ENCODE measurements around the gene RANBP10.
"Not testable (repeated sequence)": the region's sequence is repeated elsewhere in the genome, so short reads cannot be mapped to it uniquely, and the experiment has no call there.

The RANBP10 gene

GRCh38 chr16:67775273-67775672 is 31.1 kb downstream of the RANBP10 start:
- DNase-seq = no peak

GRCh38 chr16:67774457-67774853 is 31.9 kb downstream of the RANBP10 start:
- DNase-seq = no peak

- no peak for DNase-seq
Observed at GRCh38 chr16:67773569-67774456, 32.5 kb downstream of the RANBP10 start.

GRCh38 chr16:67773099-67773498 is 33.3 kb downstream of the RANBP10 start:
- DNase-seq = no peak

GRCh38 chr16:67770346-67770991 is 35.9 kb downstream of the RANBP10 start:
- no peak for DNase-seq

GRCh38 chr16:67767953-67768352 is 38.4 kb downstream of the RANBP10 start:
- no peak for DNase-seq

- no peak for DNase-seq
Observed at GRCh38 chr16:67766291-67766690, 40.1 kb downstream of the RANBP10 start.

- no peak for DNase-seq
Observed at GRCh38 chr16:67764158-67764667, 42.1 kb downstream of the RANBP10 start.

GRCh38 chr16:67763066-67763465 is 43.3 kb downstream of the RANBP10 start:
- DNase-seq = no peak

- DNase-seq = no peak
Observed at GRCh38 chr16:67762385-67762784, 44.0 kb downstream of the RANBP10 start.

- DNase-seq = no peak
Observed at GRCh38 chr16:67761924-67762323, 44.4 kb downstream of the RANBP10 start.

- DNase-seq = no peak
Observed at GRCh38 chr16:67760956-67761230, 45.5 kb downstream of the RANBP10 start.

GRCh38 chr16:67760206-67760955 is 46.0 kb downstream of the RANBP10 start:
- no peak for DNase-seq

GRCh38 chr16:67758966-67759365 is 47.4 kb downstream of the RANBP10 start:
- DNase-seq = no peak

GRCh38 chr16:67758006-67758405 is 48.4 kb downstream of the RANBP10 start:
- no peak for DNase-seq

GRCh38 chr16:67752641-67753040 is 53.7 kb downstream of the RANBP10 start:
- no peak for DNase-seq

GRCh38 chr16:67751331-67751730 is 55.0 kb downstream of the RANBP10 start:
- not testable (repeated sequence) for DNase-seq

GRCh38 chr16:67750466-67750865 is 55.9 kb downstream of the RANBP10 start:
- DNase-seq = no peak

- no peak for DNase-seq
Observed at GRCh38 chr16:67749436-67750078, 56.8 kb downstream of the RANBP10 start.

GRCh38 chr16:67748834-67749233 is 57.5 kb downstream of the RANBP10 start:
- DNase-seq = no peak

GRCh38 chr16:67746846-67747245 is 59.5 kb downstream of the RANBP10 start:
- DNase-seq = no peak

GRCh38 chr16:67741118-67741517 is 65.2 kb downstream of the RANBP10 start:
- DNase-seq = no peak

GRCh38 chr16:67740391-67740790 is 66.0 kb downstream of the RANBP10 start:
- no peak for DNase-seq

Data from NCI-H2171 (cell line).